Activated T-cell treated with anti-CD3 and anti-CD28 coated beads, Interleukin-2, amount 50 U/mL, for 48 hours (primary cell): ENCODE results near the gene TSKS.

ENCODE experiments used
- DNase-seq, 2 experiments: peaks; one replicate each; pipeline ENCODE4 v3.0.0-alpha.2; 2020

TSKS gene

GRCh38 chr19:49792829-49793560 lies 29.9 kb upstream of the TSKS start:
- DNase-seq = no peak

- no peak for DNase-seq
Observed at GRCh38 chr19:49791776-49792445, 28.8 kb upstream of the TSKS start.

- DNase-seq = no peak
Observed at GRCh38 chr19:49790866-49791265, 27.8 kb upstream of the TSKS start.

- no peak for DNase-seq
Observed at GRCh38 chr19:49788857-49789256, 25.8 kb upstream of the TSKS start.

GRCh38 chr19:49787746-49788145 lies 24.6 kb upstream of the TSKS start:
- DNase-seq = no peak

- DNase-seq = no peak
Observed at GRCh38 chr19:49786376-49786820, 23.3 kb upstream of the TSKS start.

- no peak for DNase-seq
Observed at GRCh38 chr19:49782515-49782914, 19.4 kb upstream of the TSKS start.

- no peak for DNase-seq
Observed at GRCh38 chr19:49781394-49781793, 18.3 kb upstream of the TSKS start.

GRCh38 chr19:49780861-49781260 lies 17.8 kb upstream of the TSKS start:
- no peak for DNase-seq

GRCh38 chr19:49779731-49780555 lies 16.8 kb upstream of the TSKS start:
- no peak for DNase-seq

GRCh38 chr19:49776371-49776764 lies 13.3 kb upstream of the TSKS start:
- DNase-seq = no peak

GRCh38 chr19:49775742-49776370 lies 12.8 kb upstream of the TSKS start:
- DNase-seq = no peak

GRCh38 chr19:49774969-49775368 lies 11.9 kb upstream of the TSKS start:
- no peak for DNase-seq

GRCh38 chr19:49773663-49774350 lies 10.7 kb upstream of the TSKS start:
- DNase-seq = no peak

GRCh38 chr19:49772850-49773432 lies 9.8 kb upstream of the TSKS start:
- no peak for DNase-seq

- DNase-seq = no peak
Observed at GRCh38 chr19:49771674-49772139, 8.6 kb upstream of the TSKS start.

GRCh38 chr19:49770529-49770928 lies 7.4 kb upstream of the TSKS start:
- no peak for DNase-seq

- DNase-seq = no peak
Observed at GRCh38 chr19:49767967-49768581, 5.0 kb upstream of the TSKS start.

GRCh38 chr19:49767381-49767780 lies 4.3 kb upstream of the TSKS start:
- DNase-seq = no peak

- DNase-seq = no peak
Observed at GRCh38 chr19:49766930-49767299, 3.8 kb upstream of the TSKS start, which contains the start of gene AP2A1. Gene AP2A1 (plus strand): TSS chr19:49767001. CDS start chr19:49767134, 133 bp downstream.
